Keratinocyte (primary cell): ENCODE results near the gene NT5C1B. TPM values are rescaled to one million over a fixed set of nuclear protein-coding genes. Genes with fewer than 3 reads are reported as not detected.

ENCODE experiments used
- DNase-seq: peaks from one replicate; pipeline ENCODE4 v3.0.0-alpha.2; 2011; ENCODE audit warnings: low read depth, missing footprints, low spot score
- FAIRE-seq: peaks from 2 replicates; lab custom pipeline; 2011; peaks lifted over from hg19 to GRCh38; lab: Jason Lieb, UNC
- H2AFZ ChIP-seq: 2 replicates; pipeline ENCODE4 v1.6.0; 2012; ENCODE audit warnings: low read length, control low read depth, inconsistent platforms; ENCODE audit not compliant: control insufficient read depth
- H3K27ac ChIP-seq: 2 replicates; pipeline ENCODE4 v1.5.1; 2011; ENCODE audit warnings: low read length; ENCODE audit not compliant: control insufficient read depth, insufficient read depth
- H3K27me3 ChIP-seq: 3 replicates; pipeline ENCODE4 v1.6.0; 2011; ENCODE audit warnings: low read length; ENCODE audit not compliant: control insufficient read depth, insufficient read depth; ENCODE audit errors: extremely low read depth
- H3K36me3 ChIP-seq, 2 experiments: 2 replicates in 1 of 2; 3 replicates in 1 of 2; pipeline ENCODE4 v1.5.1; 2011; ENCODE audit warnings: low read length in 2 of 2, mild to moderate bottlenecking in 1 of 2; ENCODE audit not compliant: control insufficient read depth in 2 of 2, insufficient read depth in 2 of 2; ENCODE audit errors: extremely low read depth in 1 of 2
- H3K4me1 ChIP-seq: 3 replicates; pipeline ENCODE4 v1.5.1; 2011; ENCODE audit warnings: low read length; ENCODE audit not compliant: control insufficient read depth, insufficient read depth; ENCODE audit errors: extremely low read depth
- H3K4me2 ChIP-seq: 3 replicates; pipeline ENCODE4 v1.6.0; 2011; ENCODE audit warnings: low read depth, low read length; ENCODE audit not compliant: control insufficient read depth, insufficient read depth; ENCODE audit errors: extremely low read depth
- H3K4me3 ChIP-seq, 3 experiments: fragments of 200-600 bp in 1 of 3; sonication (generic) in 1 of 3; 2 replicates in 2 of 3; 3 replicates in 1 of 3; pipeline ENCODE4 v1.5.1; 2011 to 2016; ENCODE audit warnings: low read length in 3 of 3, mild to moderate bottlenecking in 3 of 3, control low read depth in 2 of 3, inconsistent platforms in 1 of 3, low read depth in 1 of 3, mixed read lengths in 1 of 3, mixed run types in 1 of 3, moderate library complexity in 1 of 3; ENCODE audit not compliant: control insufficient read depth in 2 of 3, insufficient read depth in 2 of 3; ENCODE audit errors: extremely low read depth in 1 of 3
- H3K79me2 ChIP-seq: 2 replicates; pipeline ENCODE4 v1.6.0; 2012; ENCODE audit warnings: low read length; ENCODE audit not compliant: control insufficient read depth, insufficient read depth
- H3K9ac ChIP-seq: 3 replicates; pipeline ENCODE4 v1.6.0; 2011; ENCODE audit warnings: low read length; ENCODE audit not compliant: control insufficient read depth, insufficient read depth; ENCODE audit errors: extremely low read depth
- H3K9me1 ChIP-seq: 3 replicates; pipeline ENCODE4 v1.6.0; 2011; ENCODE audit warnings: low read length; ENCODE audit not compliant: control insufficient read depth, insufficient read depth; ENCODE audit errors: extremely low read depth
- H3K9me3 ChIP-seq: 2 replicates; pipeline ENCODE4 v1.5.1; 2012; ENCODE audit warnings: low read depth, low read length; ENCODE audit not compliant: control insufficient read depth
- H4K20me1 ChIP-seq: 3 replicates; pipeline ENCODE4 v1.6.0; 2011; ENCODE audit warnings: low read length; ENCODE audit not compliant: control insufficient read depth, insufficient read depth; ENCODE audit errors: extremely low read depth
- EZH2 ChIP-seq: IDR thresholded peaks from one replicate; pipeline ENCODE4 v1.6.1; 2012; ENCODE audit warnings: inconsistent platforms, mild to moderate bottlenecking, low read length, moderate library complexity
- dilution Hi-C: fragments of 300-500 bp; cut with MboI; formaldehyde crosslinking; loops from one replicate; pipeline ENCODE4 v1.7.0; 2020; ENCODE audit warnings: low sequenced_read_pairs; ENCODE audit not compliant: extremely low pct_ligation_motif_present
- polyA plus RNA-seq, 5 experiments: library from polyadenylated mRNA; depleted of rRNA in 3 of 5; stranded (reverse) in 3 of 5; stranded (forward) in 1 of 5; unstranded in 1 of 5; fragments of >200 nt; gene quantifications; 1 replicate in 1 of 5; 2 replicates in 3 of 5; 3 replicates in 1 of 5; pipeline versions ENCODE4 v1.2.1 to v1.2.3, GENCODE V29; 2011 to 2012; ENCODE audit warnings: missing spikeins in 2 of 5, low read depth in 1 of 5, low replicate concordance in 1 of 5
- TF ChIP-seq, protein P1 (sequence below), 3 experiments: IDR thresholded peaks in 1 of 3; conservative IDR thresholded peaks in 1 of 3; optimal IDR thresholded peaks in 1 of 3; 2 replicates in 2 of 3; 3 replicates in 1 of 3; pipeline versions ENCODE3 to v1.5.1; 2011; ENCODE audit warnings: low read length in 3 of 3, mild to moderate bottlenecking in 3 of 3, moderate library complexity in 2 of 3, control low read depth in 1 of 3, inconsistent platforms in 1 of 3; ENCODE audit not compliant: insufficient read depth in 2 of 3; ENCODE audit errors: extremely low read depth in 1 of 3

Gene NT5C1B
- polyA plus RNA-seq, 1 donor (not counting 4 experiments of a cell fraction or from before 2014, with no cell fraction given) = not detected

DNA sequence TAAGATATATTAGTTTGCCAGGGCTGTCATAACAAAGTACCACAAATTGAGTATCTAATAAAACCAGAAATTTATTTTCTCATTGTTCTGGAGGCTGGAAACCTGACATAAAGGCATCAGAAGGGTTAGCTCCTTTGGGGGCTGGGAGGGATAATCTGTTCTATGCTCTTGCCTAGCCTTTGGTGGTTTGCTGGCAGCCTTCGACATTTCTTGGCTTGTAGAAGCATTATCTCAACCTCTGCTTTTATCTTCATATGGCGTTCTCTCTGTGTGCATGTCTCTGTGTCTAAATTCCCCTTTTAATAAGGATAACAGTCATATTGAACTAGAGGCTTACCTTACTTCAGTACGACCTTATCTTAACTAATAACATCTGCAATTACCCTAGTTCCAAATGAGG is 22.8 kb upstream of the NT5C1B start:
- Histone ChIP-seq H3K36me3 (no peaks in the 10 kb centered on the region), H3K9ac (no peak overlapping the region), H3K27ac (no peak overlapping the region), H3K4me2 (no peak overlapping the region), H3K9me1 (no peaks in the 10 kb centered on the region), H2AFZ (no peak overlapping the region), H3K4me3 (no peak overlapping the region), H3K79me2 (no peaks in the 10 kb centered on the region), H3K4me1 (no peaks in the 10 kb centered on the region), H4K20me1 (no peaks in the 10 kb centered on the region), H3K27me3 (no peaks in the 10 kb centered on the region), H3K9me3 (no peaks in the 10 kb centered on the region)
- no peak for TF ChIP-seq EZH2
- TF ChIP-seq, protein P1, sequence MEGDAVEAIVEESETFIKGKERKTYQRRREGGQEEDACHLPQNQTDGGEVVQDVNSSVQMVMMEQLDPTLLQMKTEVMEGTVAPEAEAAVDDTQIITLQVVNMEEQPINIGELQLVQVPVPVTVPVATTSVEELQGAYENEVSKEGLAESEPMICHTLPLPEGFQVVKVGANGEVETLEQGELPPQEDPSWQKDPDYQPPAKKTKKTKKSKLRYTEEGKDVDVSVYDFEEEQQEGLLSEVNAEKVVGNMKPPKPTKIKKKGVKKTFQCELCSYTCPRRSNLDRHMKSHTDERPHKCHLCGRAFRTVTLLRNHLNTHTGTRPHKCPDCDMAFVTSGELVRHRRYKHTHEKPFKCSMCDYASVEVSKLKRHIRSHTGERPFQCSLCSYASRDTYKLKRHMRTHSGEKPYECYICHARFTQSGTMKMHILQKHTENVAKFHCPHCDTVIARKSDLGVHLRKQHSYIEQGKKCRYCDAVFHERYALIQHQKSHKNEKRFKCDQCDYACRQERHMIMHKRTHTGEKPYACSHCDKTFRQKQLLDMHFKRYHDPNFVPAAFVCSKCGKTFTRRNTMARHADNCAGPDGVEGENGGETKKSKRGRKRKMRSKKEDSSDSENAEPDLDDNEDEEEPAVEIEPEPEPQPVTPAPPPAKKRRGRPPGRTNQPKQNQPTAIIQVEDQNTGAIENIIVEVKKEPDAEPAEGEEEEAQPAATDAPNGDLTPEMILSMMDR (optimal IDR thresholded peaks at IDR 0.05 in 1 of 3, IDR thresholded peaks at IDR 0.05 in 1 of 3, conservative IDR thresholded peaks at IDR 0.05 in 1 of 3; ENCODE audit: extremely low read depth in 1 of 3, insufficient read depth in 2 of 3, low read length in 3 of 3) = no peak
- dilution Hi-C loops = no loop called here
- FAIRE-seq (no peak), DNase-seq (no peak)

- H3K79me2 ChIP-seq = no peaks in the 10 kb centered on the region
- DNase-seq = no peak
- H3K27ac ChIP-seq = no peak overlapping the region
- FAIRE-seq = no peak
- no peak overlapping the region for H3K4me2 ChIP-seq
- dilution Hi-C loops = no loop called here
- H2AFZ ChIP-seq = no peak overlapping the region
- no peak overlapping the region for H3K9ac ChIP-seq
- no peak overlapping the region for H3K4me3 ChIP-seq
- H3K27me3 ChIP-seq = no peaks in the 10 kb centered on the region
- no peaks in the 10 kb centered on the region for H3K4me1 ChIP-seq
- no peaks in the 10 kb centered on the region for H3K9me3 ChIP-seq
- TF ChIP-seq, protein P1 (optimal IDR thresholded peaks at IDR 0.05 in 1 of 3, IDR thresholded peaks at IDR 0.05 in 1 of 3, conservative IDR thresholded peaks at IDR 0.05 in 1 of 3; ENCODE audit: extremely low read depth in 1 of 3, insufficient read depth in 2 of 3, low read length in 3 of 3) = no peak
- no peak for TF ChIP-seq EZH2
- no peaks in the 10 kb centered on the region for H3K36me3 ChIP-seq
- no peaks in the 10 kb centered on the region for H4K20me1 ChIP-seq
- H3K9me1 ChIP-seq = no peaks in the 10 kb centered on the region
Observed at GRCh38 chr2:18611604-18612003, 22.2 kb upstream of the NT5C1B start.
